ENCODE measurements around the gene MYO1E. TPM values are rescaled to one million over a fixed set of nuclear protein-coding genes. Genes with fewer than 3 reads are reported as not detected.

MYO1E gene
- total and polyA plus RNA-seq, 2 of the 8 experiments (the other 6 are each of a cell fraction or from before 2014, with no cell fraction given): 19.6 to 142 TPM

GRCh38 chr15:59153466-59153865 is 219.2 kb downstream of the MYO1E start (continued):
- no peak for TF ChIP-seq CHD7 (IDR thresholded peaks at IDR 0.05; ENCODE audit: insufficient replicate concordance, low read length)
- TF ChIP-seq SP4 (IDR thresholded peaks at IDR 0.05; ENCODE audit: low read length): no peak
- TF ChIP-seq JUN (IDR thresholded peaks at IDR 0.05; ENCODE audit: low read depth, low read length): no peak
- no peak for TF ChIP-seq NRF1 (IDR thresholded peaks at IDR 0.05; ENCODE audit: low read depth, low read length)
- TF ChIP-seq POLR2AphosphoS5 (IDR thresholded peaks at IDR 0.05; ENCODE audit: low read depth, low read length): no peak
- TF ChIP-seq MAFK (IDR thresholded peaks at IDR 0.05; ENCODE audit: low read depth, low read length): no peak
- TF ChIP-seq, protein P1, sequence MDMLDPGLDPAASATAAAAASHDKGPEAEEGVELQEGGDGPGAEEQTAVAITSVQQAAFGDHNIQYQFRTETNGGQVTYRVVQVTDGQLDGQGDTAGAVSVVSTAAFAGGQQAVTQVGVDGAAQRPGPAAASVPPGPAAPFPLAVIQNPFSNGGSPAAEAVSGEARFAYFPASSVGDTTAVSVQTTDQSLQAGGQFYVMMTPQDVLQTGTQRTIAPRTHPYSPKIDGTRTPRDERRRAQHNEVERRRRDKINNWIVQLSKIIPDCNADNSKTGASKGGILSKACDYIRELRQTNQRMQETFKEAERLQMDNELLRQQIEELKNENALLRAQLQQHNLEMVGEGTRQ (IDR thresholded peaks at IDR 0.05; ENCODE audit: low read length): no peak
